WTC11 (cell line): Measurements from ENCODE around the gene SLC24A3.

Source experiments
- CTCF ChIP-seq: fragments of 200-600 bp; IDR thresholded peaks from 2 replicates; pipeline ENCODE4 v1.8.0; 2022; ENCODE audit warnings: antibody characterized with exemption
- JAZF1 ChIP-seq: fragments of 250-450 bp; sonication (Bioruptor Pico); IDR thresholded peaks from 2 replicates; pipeline ENCODE4 v1.9.0; 2021; ENCODE audit warnings: moderate library complexity, mild to moderate bottlenecking, inconsistent platforms
- NR2C2 ChIP-seq: sonication (generic); formaldehyde crosslinking; IDR thresholded peaks from 2 replicates; pipeline ENCODE4 v1.8.0; 2022; ENCODE audit warnings: mild to moderate bottlenecking, missing genetic modification reagents
- TF ChIP-seq, protein P1 (sequence below): sonication (generic); formaldehyde crosslinking; conservative IDR thresholded peaks from 2 replicates; pipeline ENCODE4 v1.8.1; 2022; ENCODE audit warnings: mild to moderate bottlenecking, missing genetic modification reagents
- TF ChIP-seq, protein P2 (sequence below): sonication (generic); formaldehyde crosslinking; IDR thresholded peaks from 2 replicates; pipeline ENCODE4 v1.8.1; 2023; ENCODE audit warnings: mild to moderate bottlenecking, missing genetic modification reagents

GRCh38 chr20:19706463-19706862 is 494.0 kb downstream of the SLC24A3 start:
- TF ChIP-seq CTCF (no peak), JAZF1 (CRISPR knock-in tag) (no peak), NR2C2 (CRISPR knock-in tag) (no peak)
- TF ChIP-seq, protein P1, sequence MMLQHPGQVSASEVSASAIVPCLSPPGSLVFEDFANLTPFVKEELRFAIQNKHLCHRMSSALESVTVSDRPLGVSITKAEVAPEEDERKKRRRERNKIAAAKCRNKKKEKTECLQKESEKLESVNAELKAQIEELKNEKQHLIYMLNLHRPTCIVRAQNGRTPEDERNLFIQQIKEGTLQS (CRISPR knock-in tag) = no peak
- TF ChIP-seq, protein P2, sequence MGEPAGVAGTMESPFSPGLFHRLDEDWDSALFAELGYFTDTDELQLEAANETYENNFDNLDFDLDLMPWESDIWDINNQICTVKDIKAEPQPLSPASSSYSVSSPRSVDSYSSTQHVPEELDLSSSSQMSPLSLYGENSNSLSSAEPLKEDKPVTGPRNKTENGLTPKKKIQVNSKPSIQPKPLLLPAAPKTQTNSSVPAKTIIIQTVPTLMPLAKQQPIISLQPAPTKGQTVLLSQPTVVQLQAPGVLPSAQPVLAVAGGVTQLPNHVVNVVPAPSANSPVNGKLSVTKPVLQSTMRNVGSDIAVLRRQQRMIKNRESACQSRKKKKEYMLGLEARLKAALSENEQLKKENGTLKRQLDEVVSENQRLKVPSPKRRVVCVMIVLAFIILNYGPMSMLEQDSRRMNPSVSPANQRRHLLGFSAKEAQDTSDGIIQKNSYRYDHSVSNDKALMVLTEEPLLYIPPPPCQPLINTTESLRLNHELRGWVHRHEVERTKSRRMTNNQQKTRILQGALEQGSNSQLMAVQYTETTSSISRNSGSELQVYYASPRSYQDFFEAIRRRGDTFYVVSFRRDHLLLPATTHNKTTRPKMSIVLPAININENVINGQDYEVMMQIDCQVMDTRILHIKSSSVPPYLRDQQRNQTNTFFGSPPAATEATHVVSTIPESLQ = no peak
